Endothelial cell (in vitro differentiated cells): ENCODE results near the gene MESP2. TPM values are rescaled to one million over a fixed set of nuclear protein-coding genes. Genes with fewer than 3 reads are reported as not detected.
"Not testable (repeated sequence)": the region's sequence is repeated elsewhere in the genome, so short reads cannot be mapped to it uniquely, and the experiment has no call there.

Experiments used
- DNase-seq: peaks from one replicate; pipeline ENCODE4 v3.0.0; 2021; ENCODE audit warnings: low spot score
- H3K27ac Mint-ChIP-seq: one replicate; pipeline ENCODE4 v1.8.0; 2021; ENCODE audit warnings: mixed read lengths, inconsistent platforms; ENCODE audit not compliant: unreplicated experiment
- H3K27me3 Mint-ChIP-seq: one replicate; pipeline ENCODE4 v1.8.0; 2021; ENCODE audit warnings: mild to moderate bottlenecking, moderate library complexity, mixed read lengths, inconsistent platforms; ENCODE audit not compliant: unreplicated experiment
- H3K36me3 Mint-ChIP-seq: one replicate; pipeline ENCODE4 v1.8.0; 2021; ENCODE audit warnings: mild to moderate bottlenecking, low read depth, mixed read lengths, inconsistent platforms; ENCODE audit not compliant: unreplicated experiment
- H3K4me1 Mint-ChIP-seq: one replicate; pipeline ENCODE4 v1.8.0; 2021; ENCODE audit warnings: mild to moderate bottlenecking, mixed read lengths, inconsistent platforms; ENCODE audit not compliant: unreplicated experiment
- H3K4me3 Mint-ChIP-seq: one replicate; pipeline ENCODE4 v1.8.0; 2021; ENCODE audit warnings: mild to moderate bottlenecking, mixed read lengths, inconsistent platforms; ENCODE audit not compliant: unreplicated experiment
- H3K9me3 Mint-ChIP-seq: one replicate; pipeline ENCODE4 v1.8.0; 2021; ENCODE audit warnings: mixed read lengths, inconsistent platforms; ENCODE audit not compliant: unreplicated experiment
- total RNA-seq: library from RNA; stranded (reverse); fragmentation: NEBNext Ultra II Directional; extraction: Animal tissue kit (Norgen Biotek cat#: 25700); gene quantifications from one replicate; pipeline ENCODE4 v1.2.1, GENCODE V29; 2021; ENCODE audit not compliant: unreplicated experiment
- TF ChIP-seq, protein P1 (sequence below): fragments of 200-600 bp; sonication (generic); IDR thresholded peaks from one replicate; pipeline ENCODE4 v1.5.0; 2021; ENCODE audit warnings: antibody characterized with exemption; ENCODE audit not compliant: unreplicated experiment

Gene MESP2
- total RNA-seq, 1 donor from 2014 or later = 0.33 TPM

DNA sequence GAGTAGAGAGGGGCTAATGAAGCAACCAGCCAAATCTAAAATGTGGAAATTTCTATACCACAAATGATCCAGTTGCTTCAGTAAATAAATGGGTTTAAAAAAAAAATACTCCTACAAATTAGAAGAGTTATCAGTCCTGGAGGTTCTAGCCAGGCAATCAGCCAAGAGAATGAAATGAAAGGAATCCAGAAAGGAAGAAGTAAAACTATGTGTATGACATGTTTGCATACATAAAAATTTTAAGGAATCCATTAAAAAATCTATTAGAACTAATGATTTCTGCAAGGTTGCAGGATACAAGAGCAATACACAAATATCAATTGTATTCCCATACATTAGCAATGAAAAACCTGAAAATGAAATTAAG lies 9.6 kb downstream of the MESP2 start:
- Mint-ChIP-seq H3K4me1 (no peaks in the 10 kb centered on the region), H3K9me3 (peaks cover 4% of the 10 kb centered on the region)

DNA sequence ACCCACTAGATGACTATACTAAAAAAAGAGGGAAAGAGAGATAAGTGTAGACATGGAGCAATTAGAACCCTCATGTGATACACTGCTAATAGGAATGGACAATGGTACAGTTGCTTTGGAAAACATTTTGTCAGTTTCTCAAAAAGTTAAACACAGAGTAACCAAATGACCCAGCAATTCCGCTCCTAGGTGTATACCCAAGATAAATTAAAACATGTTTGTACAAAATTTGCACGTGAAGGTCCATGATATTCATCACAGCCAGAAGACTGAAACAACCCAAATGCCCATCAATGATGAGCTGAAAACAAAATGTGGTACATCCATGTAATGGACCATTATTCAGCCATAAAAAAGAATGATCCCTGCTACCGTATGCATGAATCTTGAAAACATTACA lies 11.8 kb downstream of the MESP2 start:
- Mint-ChIP-seq H3K4me1 (no peaks in the 10 kb centered on the region), H3K27me3 (peaks cover 5% of the 10 kb centered on the region), H3K27ac (no peak overlapping the region), H3K36me3 (peaks cover 47% of the 10 kb centered on the region), H3K4me3 (peak overlapping the region; percentile 79), H3K9me3 (peaks cover 4% of the 10 kb centered on the region)
- DNase-seq = no peak
- TF ChIP-seq, protein P1, sequence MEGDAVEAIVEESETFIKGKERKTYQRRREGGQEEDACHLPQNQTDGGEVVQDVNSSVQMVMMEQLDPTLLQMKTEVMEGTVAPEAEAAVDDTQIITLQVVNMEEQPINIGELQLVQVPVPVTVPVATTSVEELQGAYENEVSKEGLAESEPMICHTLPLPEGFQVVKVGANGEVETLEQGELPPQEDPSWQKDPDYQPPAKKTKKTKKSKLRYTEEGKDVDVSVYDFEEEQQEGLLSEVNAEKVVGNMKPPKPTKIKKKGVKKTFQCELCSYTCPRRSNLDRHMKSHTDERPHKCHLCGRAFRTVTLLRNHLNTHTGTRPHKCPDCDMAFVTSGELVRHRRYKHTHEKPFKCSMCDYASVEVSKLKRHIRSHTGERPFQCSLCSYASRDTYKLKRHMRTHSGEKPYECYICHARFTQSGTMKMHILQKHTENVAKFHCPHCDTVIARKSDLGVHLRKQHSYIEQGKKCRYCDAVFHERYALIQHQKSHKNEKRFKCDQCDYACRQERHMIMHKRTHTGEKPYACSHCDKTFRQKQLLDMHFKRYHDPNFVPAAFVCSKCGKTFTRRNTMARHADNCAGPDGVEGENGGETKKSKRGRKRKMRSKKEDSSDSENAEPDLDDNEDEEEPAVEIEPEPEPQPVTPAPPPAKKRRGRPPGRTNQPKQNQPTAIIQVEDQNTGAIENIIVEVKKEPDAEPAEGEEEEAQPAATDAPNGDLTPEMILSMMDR = no peak

More for the DNA sequence above, 9.6 kb downstream of the MESP2 start:
- H3K27me3 Mint-ChIP-seq = peaks cover 3% of the 10 kb centered on the region
- H3K4me3 Mint-ChIP-seq = no peak overlapping the region
- no peak for DNase-seq
- TF ChIP-seq, protein P1 = no peak
- peaks cover 37% of the 10 kb centered on the region for H3K36me3 Mint-ChIP-seq
- H3K27ac Mint-ChIP-seq = no peak overlapping the region

DNA sequence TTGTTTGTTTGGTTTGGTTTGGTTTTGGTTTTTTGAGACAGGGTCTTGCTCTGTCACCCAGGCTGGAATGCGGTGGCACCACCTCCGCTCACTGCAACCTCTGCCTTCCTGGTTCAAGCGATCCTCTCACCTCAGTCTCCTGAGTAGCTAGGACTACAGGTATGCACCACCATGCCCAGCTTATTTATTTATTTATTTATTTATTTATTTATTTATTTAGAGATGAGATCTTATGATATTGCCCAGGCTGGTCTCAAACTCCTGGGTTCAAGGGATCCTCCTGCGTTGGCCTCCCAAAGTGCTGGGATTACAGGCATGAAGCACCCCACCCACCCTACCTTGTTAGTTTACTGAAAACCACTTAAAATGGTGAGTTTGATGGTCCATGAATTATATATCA lies 12.5 kb downstream of the MESP2 start:
- not testable (repeated sequence) for H3K4me3 Mint-ChIP-seq, H3K4me1 Mint-ChIP-seq, H3K27me3 Mint-ChIP-seq, H3K27ac Mint-ChIP-seq, DNase-seq, H3K9me3 Mint-ChIP-seq
- peaks cover 47% of the 10 kb centered on the region for H3K36me3 Mint-ChIP-seq

DNA sequence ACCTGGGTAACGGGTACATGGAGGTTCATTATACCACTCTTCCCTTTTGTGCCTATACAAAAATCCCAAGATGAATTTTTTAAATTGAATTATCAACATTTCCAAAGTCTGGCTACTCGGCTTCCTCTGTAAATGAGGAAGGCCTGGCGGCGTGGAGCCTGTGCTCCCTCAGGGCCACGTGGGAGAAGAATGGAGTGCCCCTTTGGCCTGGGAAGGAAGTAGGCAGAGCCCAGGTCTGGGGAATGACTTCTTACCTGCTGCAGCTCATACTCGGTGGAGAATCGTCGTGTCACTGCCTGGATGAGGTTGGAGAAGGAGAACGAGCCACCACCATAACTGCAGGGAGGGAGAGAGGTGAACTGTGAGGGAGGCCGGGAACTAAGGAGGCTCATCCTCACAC lies 14.1 kb downstream of the MESP2 start:
- no peak overlapping the region for H3K27ac Mint-ChIP-seq
- TF ChIP-seq, protein P1 = no peak
- H3K4me1 Mint-ChIP-seq = peaks cover 5% of the 10 kb centered on the region

DNA sequence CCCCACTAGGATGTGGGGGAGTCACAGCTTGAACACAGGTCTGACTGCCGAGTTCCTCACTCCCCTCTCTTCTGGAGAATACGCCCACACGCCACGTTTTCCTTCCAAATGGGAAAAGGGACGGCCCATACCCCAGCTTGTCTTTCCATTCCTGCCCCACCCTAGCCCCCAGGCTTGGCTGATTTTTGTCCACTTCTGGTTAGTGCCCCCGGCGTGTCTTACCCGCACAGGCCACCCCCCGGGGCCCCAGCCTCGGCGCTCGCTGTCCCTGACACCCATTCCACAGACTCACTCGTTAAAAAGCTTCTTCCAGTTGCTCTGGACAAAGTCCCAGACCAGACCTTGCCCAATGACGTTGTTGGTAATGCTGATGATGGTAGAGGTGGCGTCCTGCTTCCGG lies 14.5 kb downstream of the MESP2 start:
- Mint-ChIP-seq H3K4me3 (peak overlapping the region; percentile 62), H3K9me3 (peaks cover 4% of the 10 kb centered on the region), H3K27me3 (peaks cover 6% of the 10 kb centered on the region), H3K27ac (no peak overlapping the region), H3K36me3 (peaks cover 57% of the 10 kb centered on the region), H3K4me1 (peaks cover 10% of the 10 kb centered on the region)
- TF ChIP-seq, protein P1 = no peak
- no peak for DNase-seq

More for the DNA sequence above, 14.1 kb downstream of the MESP2 start:
- peaks cover 57% of the 10 kb centered on the region for H3K36me3 Mint-ChIP-seq
- peak overlapping the region; percentile 82 for H3K4me3 Mint-ChIP-seq
- H3K9me3 Mint-ChIP-seq = peaks cover 4% of the 10 kb centered on the region
- DNase-seq = no peak
- peaks cover 5% of the 10 kb centered on the region for H3K27me3 Mint-ChIP-seq
